Neutrophil (primary cell): Measurements from ENCODE around the gene CYP2C18.
"Not testable (repeated sequence)": the region's sequence is repeated elsewhere in the genome, so short reads cannot be mapped to it uniquely, and the experiment has no call there.

ENCODE experiments used
- H3K27ac ChIP-seq: fragments of 200-600 bp; sonication (generic); 2 replicates; pipeline ENCODE4 v1.5.1; 2016; ENCODE audit warnings: mild to moderate bottlenecking, moderate library complexity
- H3K27me3 ChIP-seq: fragments of 200-600 bp; sonication (generic); 2 replicates; pipeline ENCODE4 v1.6.0; 2016; ENCODE audit warnings: mild to moderate bottlenecking
- H3K36me3 ChIP-seq: fragments of 200-600 bp; sonication (generic); 2 replicates; pipeline ENCODE4 v1.5.1; 2017
- H3K4me1 ChIP-seq, 2 experiments: fragments of 200-600 bp in 1 of 2; sonication (generic) in 1 of 2; 1 replicate in 1 of 2; 2 replicates in 1 of 2; pipeline versions ENCODE4 v1.5.1 to v1.6.1; 2013 to 2016; ENCODE audit warnings: low read depth in 1 of 2, low read length in 1 of 2, mild to moderate bottlenecking in 1 of 2, moderate library complexity in 1 of 2; ENCODE audit not compliant: control insufficient read depth in 1 of 2, insufficient read depth in 1 of 2
- H3K4me3 ChIP-seq, 2 experiments: fragments of 200-600 bp in 1 of 2; sonication (generic) in 1 of 2; 1 replicate in 1 of 2; 2 replicates in 1 of 2; pipeline ENCODE4 v1.5.1; 2013 to 2016; ENCODE audit warnings: low read depth in 1 of 2, low read length in 1 of 2, mild to moderate bottlenecking in 1 of 2, moderate library complexity in 1 of 2
- H3K9me3 ChIP-seq: fragments of 200-600 bp; sonication (generic); 2 replicates; pipeline ENCODE4 v1.5.1; 2016
- CTCF ChIP-seq: fragments of 200-600 bp; sonication (generic); IDR thresholded peaks from 2 replicates; pipeline ENCODE4 v1.5.1; 2016; ENCODE audit warnings: antibody characterized with exemption

CYP2C18 gene

GRCh38 chr10:94683214-94684054 is at the start of gene CYP2C18:
CYP2C18 (plus strand) TSS chr10:94683729; CDS start chr10:94683820, 91 bp downstream.
- Histone ChIP-seq H3K9me3 (no peaks in the 10 kb centered on the region), H3K4me1 (no peaks in the 10 kb centered on the region), H3K4me3 (no peak within 1 kb of the TSS), H3K27me3 (no peaks in the 10 kb centered on the region), H3K27ac (no peak within 1 kb of the TSS), H3K36me3 (no peaks in the 10 kb centered on the region)
- no peak for TF ChIP-seq CTCF

- H3K4me3 ChIP-seq, H3K9me3 ChIP-seq, H3K4me1 ChIP-seq, H3K27ac ChIP-seq, H3K27me3 ChIP-seq, H3K36me3 ChIP-seq: not testable (repeated sequence)
These were observed 45.4 kb upstream of the CYP2C18 start for GRCh38 chr10:94638097-94638496.

- TF ChIP-seq CTCF: no peak
- H3K9me3 ChIP-seq: no peaks in the 10 kb centered on the region
- H3K27me3 ChIP-seq: no peaks in the 10 kb centered on the region
- H3K36me3 ChIP-seq: no peaks in the 10 kb centered on the region
- no peak overlapping the region for H3K4me3 ChIP-seq
- H3K27ac ChIP-seq: no peak overlapping the region
- H3K4me1 ChIP-seq: no peaks in the 10 kb centered on the region
These were observed 43.6 kb upstream of the CYP2C18 start for GRCh38 chr10:94639902-94640301.

GRCh38 chr10:94640562-94640961 is 43.0 kb upstream of the CYP2C18 start:
- no peak for TF ChIP-seq CTCF
- no peaks in the 10 kb centered on the region for H3K36me3 ChIP-seq
- H3K4me3 ChIP-seq: no peak overlapping the region
- H3K9me3 ChIP-seq: no peaks in the 10 kb centered on the region
- no peaks in the 10 kb centered on the region for H3K4me1 ChIP-seq
- H3K27me3 ChIP-seq: no peaks in the 10 kb centered on the region
- H3K27ac ChIP-seq: no peak overlapping the region

- Histone ChIP-seq H3K36me3 (no peaks in the 10 kb centered on the region), H3K9me3 (no peaks in the 10 kb centered on the region), H3K27ac (no peak overlapping the region), H3K27me3 (no peaks in the 10 kb centered on the region), H3K4me1 (no peaks in the 10 kb centered on the region), H3K4me3 (no peak overlapping the region)
- no peak for TF ChIP-seq CTCF
These were observed 42.0 kb upstream of the CYP2C18 start for GRCh38 chr10:94641480-94641879.

GRCh38 chr10:94644352-94644751 is 39.2 kb upstream of the CYP2C18 start:
- TF ChIP-seq CTCF: no peak
- no peak overlapping the region for H3K27ac ChIP-seq
- H3K27me3 ChIP-seq: no peaks in the 10 kb centered on the region
- no peaks in the 10 kb centered on the region for H3K36me3 ChIP-seq
- no peaks in the 10 kb centered on the region for H3K4me1 ChIP-seq
- H3K4me3 ChIP-seq: no peak overlapping the region
- H3K9me3 ChIP-seq: no peaks in the 10 kb centered on the region
